Neural progenitor cell (in vitro differentiated cells): ENCODE measurements around the gene TRAK1. TPM values are rescaled to one million over a fixed set of nuclear protein-coding genes. Genes with fewer than 3 reads are reported as not detected.

Experiments used
- DNase-seq: peaks from one replicate; pipeline ENCODE4 v3.0.0-alpha.2; 2016; ENCODE audit warnings: low spot score
- H2AFZ ChIP-seq: fragments of 200-600 bp; sonication (generic); replicated peaks from 2 replicates; pipeline ENCODE4 v1.6.1; 2016; ENCODE audit warnings: antibody characterized with exemption
- H3F3A ChIP-seq: fragments of 200-600 bp; sonication (generic); 2 replicates; pipeline ENCODE4 v1.6.1; 2016; ENCODE audit warnings: antibody characterized with exemption, low read depth
- H3K27ac ChIP-seq: fragments of 200-600 bp; sonication (generic); 2 replicates; pipeline ENCODE4 v1.5.1; 2016; ENCODE audit warnings: mild to moderate bottlenecking
- H3K27me3 ChIP-seq: fragments of 200-600 bp; sonication (generic); 2 replicates; pipeline ENCODE4 v1.6.1; 2016; ENCODE audit warnings: mild to moderate bottlenecking, moderate library complexity
- H3K36me3 ChIP-seq: fragments of 200-600 bp; sonication (generic); 2 replicates; pipeline ENCODE4 v1.5.1; 2016
- H3K4me1 ChIP-seq: fragments of 200-600 bp; sonication (generic); 2 replicates; pipeline ENCODE4 v1.6.1; 2016; ENCODE audit warnings: mixed run types
- H3K4me2 ChIP-seq: fragments of 200-600 bp; sonication (generic); 2 replicates; pipeline ENCODE4 v1.6.1; 2016
- H3K4me3 ChIP-seq: fragments of 200-600 bp; sonication (generic); 2 replicates; pipeline ENCODE4 v1.5.1; 2016
- H3K79me2 ChIP-seq: fragments of 200-600 bp; sonication (generic); 2 replicates; pipeline ENCODE4 v1.6.1; 2016; ENCODE audit warnings: low read depth
- H3K9ac ChIP-seq: fragments of 200-600 bp; sonication (generic); 2 replicates; pipeline ENCODE4 v1.6.1; 2016
- H3K9me3 ChIP-seq: fragments of 200-600 bp; sonication (generic); 2 replicates; pipeline ENCODE4 v1.5.1; 2016; ENCODE audit warnings: low read depth
- H4K20me1 ChIP-seq: fragments of 200-600 bp; sonication (generic); 2 replicates; pipeline ENCODE4 v1.6.1; 2016; ENCODE audit warnings: low read depth
- H3K27ac Mint-ChIP-seq: 3 replicates; pipeline ENCODE4 v1.8.0; 2021; ENCODE audit warnings: mixed read lengths
- H3K27me3 Mint-ChIP-seq: 2 replicates; pipeline ENCODE4 v1.8.0; 2022; ENCODE audit warnings: low read depth, mild to moderate bottlenecking, inconsistent platforms, moderate library complexity, mixed read lengths; ENCODE audit not compliant: insufficient read depth
- H3K36me3 Mint-ChIP-seq: 3 replicates; pipeline ENCODE4 v1.8.0; 2021; ENCODE audit warnings: mixed read lengths
- H3K4me1 Mint-ChIP-seq: 3 replicates; pipeline ENCODE4 v1.8.0; 2021; ENCODE audit warnings: mixed read lengths
- H3K4me3 Mint-ChIP-seq: 3 replicates; pipeline ENCODE4 v1.8.0; 2021; ENCODE audit warnings: mild to moderate bottlenecking, moderate library complexity, mixed read lengths
- H3K9me3 Mint-ChIP-seq: 3 replicates; pipeline ENCODE4 v1.8.0; 2020; ENCODE audit warnings: mixed read lengths
- EZH2 ChIP-seq: fragments of 200-600 bp; sonication (generic); IDR thresholded peaks from 2 replicates; pipeline ENCODE4 v1.6.1; 2017; ENCODE audit warnings: antibody characterized with exemption, mild to moderate bottlenecking, moderate library complexity
- EZH2phosphoT487 ChIP-seq: fragments of 200-600 bp; sonication (generic); IDR thresholded peaks from 2 replicates; pipeline ENCODE4 v1.6.1; 2017; ENCODE audit warnings: antibody characterized with exemption
- total RNA-seq: library from RNA; depleted of rRNA; stranded (reverse); fragments of >200 nt; gene quantifications from 2 replicates; pipeline ENCODE4 v1.2.3, GENCODE V29; 2015; ENCODE audit warnings: low replicate concordance
- TF ChIP-seq, protein P1 (sequence below): fragments of 200-600 bp; sonication (generic); IDR thresholded peaks from 2 replicates; pipeline ENCODE4 v1.5.1; 2017; ENCODE audit warnings: antibody characterized with exemption, mild to moderate bottlenecking

The TRAK1 gene
- total RNA-seq, 1 donor from 2014 or later: 32.2 TPM

GRCh38 chr3:42071904-42072812, 19.0 kb upstream of the TRAK1 start:
- no peaks in the 10 kb centered on the region for H3K9me3 ChIP-seq
- H3K27me3 Mint-ChIP-seq: peaks cover 4% of the 10 kb centered on the region
- peak overlapping the region; percentile 56 for H3K27ac ChIP-seq
- peak overlapping the region; percentile 38 for H3K4me2 ChIP-seq
- peaks cover 23% of the 10 kb centered on the region for H3K4me1 ChIP-seq
- H3K36me3 Mint-ChIP-seq: peaks cover 6% of the 10 kb centered on the region
- TF ChIP-seq EZH2phosphoT487: no peak
- TF ChIP-seq EZH2: no peak
- TF ChIP-seq, protein P1, sequence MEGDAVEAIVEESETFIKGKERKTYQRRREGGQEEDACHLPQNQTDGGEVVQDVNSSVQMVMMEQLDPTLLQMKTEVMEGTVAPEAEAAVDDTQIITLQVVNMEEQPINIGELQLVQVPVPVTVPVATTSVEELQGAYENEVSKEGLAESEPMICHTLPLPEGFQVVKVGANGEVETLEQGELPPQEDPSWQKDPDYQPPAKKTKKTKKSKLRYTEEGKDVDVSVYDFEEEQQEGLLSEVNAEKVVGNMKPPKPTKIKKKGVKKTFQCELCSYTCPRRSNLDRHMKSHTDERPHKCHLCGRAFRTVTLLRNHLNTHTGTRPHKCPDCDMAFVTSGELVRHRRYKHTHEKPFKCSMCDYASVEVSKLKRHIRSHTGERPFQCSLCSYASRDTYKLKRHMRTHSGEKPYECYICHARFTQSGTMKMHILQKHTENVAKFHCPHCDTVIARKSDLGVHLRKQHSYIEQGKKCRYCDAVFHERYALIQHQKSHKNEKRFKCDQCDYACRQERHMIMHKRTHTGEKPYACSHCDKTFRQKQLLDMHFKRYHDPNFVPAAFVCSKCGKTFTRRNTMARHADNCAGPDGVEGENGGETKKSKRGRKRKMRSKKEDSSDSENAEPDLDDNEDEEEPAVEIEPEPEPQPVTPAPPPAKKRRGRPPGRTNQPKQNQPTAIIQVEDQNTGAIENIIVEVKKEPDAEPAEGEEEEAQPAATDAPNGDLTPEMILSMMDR: no peak
- peak; percentile 44 for DNase-seq
- peaks cover 93% of the 10 kb centered on the region for H3K79me2 ChIP-seq
- peak overlapping the region; percentile 91 for H3K27ac Mint-ChIP-seq
- no peak overlapping the region for H3K4me3 ChIP-seq
- peaks cover 62% of the 10 kb centered on the region for H3K4me1 Mint-ChIP-seq
- peaks cover 7% of the 10 kb centered on the region for H3F3A ChIP-seq
- peaks cover 12% of the 10 kb centered on the region for H3K9me3 Mint-ChIP-seq
- H3K36me3 ChIP-seq: no peaks in the 10 kb centered on the region
- H2AFZ ChIP-seq: no peak overlapping the region
- peak overlapping the region; percentile 66 for H3K4me3 Mint-ChIP-seq
- no peak overlapping the region for H3K9ac ChIP-seq
- H4K20me1 ChIP-seq: peaks cover 14% of the 10 kb centered on the region
- no peaks in the 10 kb centered on the region for H3K27me3 ChIP-seq

- Mint-ChIP-seq H3K9me3 (peaks cover 17% of the 10 kb centered on the region), H3K27ac (peak overlapping the region; percentile 91)
Measured at GRCh38 chr3:42072831-42073301, 18.3 kb upstream of the TRAK1 start.

GRCh38 chr3:42077785-42078184, 13.4 kb upstream of the TRAK1 start:
- peaks cover 23% of the 10 kb centered on the region for H3K4me1 ChIP-seq
- H3K27me3 ChIP-seq: no peaks in the 10 kb centered on the region
- Mint-ChIP-seq H3K27me3 (peaks cover 2% of the 10 kb centered on the region), H3K27ac (no peak overlapping the region), H3K9me3 (peaks cover 29% of the 10 kb centered on the region), H3K36me3 (peaks cover 22% of the 10 kb centered on the region), H3K4me3 (no peak overlapping the region), H3K4me1 (peaks cover 37% of the 10 kb centered on the region)
- no peaks in the 10 kb centered on the region for H3K36me3 ChIP-seq
- TF ChIP-seq EZH2phosphoT487: no peak
- TF ChIP-seq, protein P1: no peak
- no peak for TF ChIP-seq EZH2
- H3K27ac ChIP-seq: no peak overlapping the region
- no peak overlapping the region for H3K4me3 ChIP-seq
- H3K79me2 ChIP-seq: peaks cover 86% of the 10 kb centered on the region
- DNase-seq: no peak
- peaks cover 18% of the 10 kb centered on the region for H3F3A ChIP-seq
- no peaks in the 10 kb centered on the region for H3K9me3 ChIP-seq
- H3K9ac ChIP-seq: no peak overlapping the region
- H2AFZ ChIP-seq: no peak overlapping the region
- H3K4me2 ChIP-seq: no peak overlapping the region
- H4K20me1 ChIP-seq: peaks cover 4% of the 10 kb centered on the region

More at GRCh38 chr3:42072831-42073301, 18.3 kb upstream of the TRAK1 start:
- H3K27ac ChIP-seq: peak overlapping the region; percentile 56
- Mint-ChIP-seq H3K36me3 (peaks cover 9% of the 10 kb centered on the region), H3K27me3 (peaks cover 4% of the 10 kb centered on the region), H3K4me1 (peaks cover 55% of the 10 kb centered on the region), H3K4me3 (peak overlapping the region; percentile 66)
- H3K4me2 ChIP-seq: no peak overlapping the region
- H4K20me1 ChIP-seq: peaks cover 14% of the 10 kb centered on the region
- no peak for DNase-seq
- peaks cover 93% of the 10 kb centered on the region for H3K79me2 ChIP-seq
- H3K36me3 ChIP-seq: no peaks in the 10 kb centered on the region
- no peaks in the 10 kb centered on the region for H3K27me3 ChIP-seq
- H3K4me3 ChIP-seq: no peak overlapping the region
- H3K4me1 ChIP-seq: peaks cover 23% of the 10 kb centered on the region
- H3K9me3 ChIP-seq: no peaks in the 10 kb centered on the region
- H3K9ac ChIP-seq: no peak overlapping the region
- peaks cover 7% of the 10 kb centered on the region for H3F3A ChIP-seq
- no peak for TF ChIP-seq EZH2phosphoT487
- TF ChIP-seq, protein P1: no peak
- no peak for TF ChIP-seq EZH2
- no peak overlapping the region for H2AFZ ChIP-seq
